CD4-positive, alpha-beta T cell treated with Interleukin-17A for 1 hour (primary cell): ENCODE measurements around the gene MTHFD2.
"Not testable (repeated sequence)": the region's sequence is repeated elsewhere in the genome, so short reads cannot be mapped to it uniquely, and the experiment has no call there.

Experiments
- DNase-seq: peaks from one replicate; pipeline ENCODE4 v3.0.0-alpha.2; 2020

Gene MTHFD2

DNA sequence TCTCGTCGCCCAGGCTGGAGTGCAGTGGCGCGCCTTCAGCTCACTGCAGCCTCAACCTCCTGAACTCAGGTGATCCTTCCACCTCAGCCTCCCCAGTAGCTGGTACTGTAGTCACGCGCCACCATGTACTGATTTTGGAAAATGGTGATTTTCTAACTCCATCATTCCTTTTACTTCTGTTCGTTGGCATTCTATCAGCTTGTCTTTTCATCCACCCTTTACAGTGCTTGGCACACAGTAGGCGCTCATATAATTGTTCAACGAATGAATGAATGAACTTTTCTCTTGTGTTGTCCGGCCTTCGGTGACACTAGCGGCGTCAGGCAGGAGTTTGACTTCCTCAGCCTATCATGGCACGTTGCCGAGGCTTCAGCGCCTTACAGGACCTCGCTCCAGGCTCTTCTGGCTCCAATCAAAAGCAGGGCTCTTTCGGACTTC, 373 bp upstream of the MTHFD2 start:
- no peak for DNase-seq

DNA sequence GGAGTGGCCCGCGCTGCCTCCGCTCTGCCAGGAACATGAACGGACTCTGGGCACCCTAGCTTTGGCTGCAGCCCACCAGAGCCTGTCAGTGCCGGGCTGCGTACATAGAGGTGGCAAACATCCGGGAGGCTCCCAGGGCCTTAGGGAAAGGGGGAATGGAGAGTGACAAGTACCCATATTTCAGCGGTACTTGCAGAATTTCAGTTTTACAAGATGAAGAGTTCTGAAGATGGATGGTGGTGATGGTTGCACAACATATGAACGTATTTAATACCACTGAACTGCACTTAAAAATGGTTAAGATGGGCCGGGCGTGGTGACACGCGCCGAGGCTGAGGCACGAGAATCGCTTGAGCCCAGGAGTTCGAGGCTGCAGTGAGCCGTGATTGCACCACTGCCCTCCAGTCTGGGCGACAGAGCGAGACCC, 873 bp downstream of the MTHFD2 start:
- no peak for DNase-seq

DNA sequence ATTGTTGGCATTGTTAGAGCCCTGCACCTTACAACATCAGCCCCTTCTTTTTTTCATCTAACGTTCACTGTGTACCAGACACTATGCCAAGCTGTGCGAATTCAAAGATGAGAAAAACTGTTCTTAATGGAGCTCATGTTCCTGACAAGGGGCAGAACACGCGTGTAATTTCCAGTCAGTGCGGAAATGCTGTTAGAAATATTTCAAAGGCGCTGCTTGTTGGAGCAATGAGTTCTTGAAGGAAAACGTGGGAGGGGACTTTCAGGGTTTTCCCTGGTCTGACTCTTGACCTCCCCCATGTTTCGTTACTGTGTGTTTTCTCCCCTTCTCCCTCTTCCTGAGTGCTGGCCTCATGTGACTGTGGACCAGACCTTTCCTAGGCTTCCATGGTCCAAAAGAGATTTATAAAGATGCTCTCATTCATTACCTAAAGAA, 1.5 kb downstream of the MTHFD2 start:
- DNase-seq, result no peak

DNA sequence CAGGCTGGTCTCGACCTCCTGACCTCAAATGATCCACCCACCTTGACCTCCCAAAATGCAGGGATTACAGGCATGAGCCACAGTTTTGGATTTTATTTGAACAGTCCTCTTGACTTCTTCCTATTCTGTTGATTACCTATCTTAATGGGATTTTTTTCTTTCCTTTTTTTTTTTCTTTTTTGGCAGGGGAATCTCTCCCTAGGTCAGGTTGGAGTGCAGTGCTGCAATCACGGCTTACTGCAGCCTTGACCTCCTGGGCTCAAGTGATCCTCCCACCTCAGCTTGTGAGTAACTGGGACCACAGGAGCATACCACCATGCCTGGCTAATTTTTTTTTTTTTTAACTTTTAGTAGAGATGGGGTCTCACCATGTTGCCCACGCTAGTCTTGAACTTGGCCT, 2.8 kb downstream of the MTHFD2 start:
- no peak for DNase-seq

GRCh38 chr2:74201596-74201995, 3.2 kb downstream of the MTHFD2 start:
- no peak for DNase-seq

DNA sequence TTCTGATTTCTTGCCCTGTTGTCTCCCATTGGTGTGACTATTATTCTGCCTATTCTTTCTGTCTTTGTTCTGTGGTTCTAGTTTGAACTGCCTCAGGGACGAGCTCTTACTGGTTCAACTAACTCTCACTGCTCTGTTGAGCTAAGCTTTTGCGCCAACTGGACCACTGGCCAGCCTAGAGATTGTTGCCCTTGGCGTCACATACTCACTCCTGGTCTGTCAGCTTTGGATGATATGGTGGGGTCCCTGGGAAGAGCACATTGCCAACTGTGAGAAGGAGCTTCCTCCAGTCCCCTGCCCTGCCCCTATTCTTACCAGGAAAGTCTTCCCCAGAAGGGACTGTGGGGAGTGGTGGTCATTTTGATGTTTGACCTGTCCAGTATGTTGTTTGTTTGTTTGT, 6.0 kb downstream of the MTHFD2 start:
- DNase-seq, result no peak

DNA sequence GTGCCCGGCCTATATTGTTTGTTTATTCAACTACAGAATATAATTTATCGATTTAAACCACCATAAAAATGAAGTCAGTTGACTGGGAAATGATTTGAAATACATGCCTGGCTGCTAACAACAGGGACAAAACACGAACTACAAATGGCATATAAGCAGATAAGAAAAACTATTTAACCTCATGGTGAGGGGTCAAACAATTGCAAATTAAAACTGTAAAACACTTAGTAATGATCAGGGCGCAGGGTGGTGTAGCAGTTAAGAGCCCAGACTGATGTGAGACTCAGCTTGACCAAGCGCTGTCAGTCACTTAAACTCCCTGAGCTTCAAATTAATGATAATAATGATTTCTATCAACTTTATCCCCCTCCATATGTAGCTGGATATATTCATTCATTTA, 6.7 kb downstream of the MTHFD2 start:
- no peak for DNase-seq

DNA sequence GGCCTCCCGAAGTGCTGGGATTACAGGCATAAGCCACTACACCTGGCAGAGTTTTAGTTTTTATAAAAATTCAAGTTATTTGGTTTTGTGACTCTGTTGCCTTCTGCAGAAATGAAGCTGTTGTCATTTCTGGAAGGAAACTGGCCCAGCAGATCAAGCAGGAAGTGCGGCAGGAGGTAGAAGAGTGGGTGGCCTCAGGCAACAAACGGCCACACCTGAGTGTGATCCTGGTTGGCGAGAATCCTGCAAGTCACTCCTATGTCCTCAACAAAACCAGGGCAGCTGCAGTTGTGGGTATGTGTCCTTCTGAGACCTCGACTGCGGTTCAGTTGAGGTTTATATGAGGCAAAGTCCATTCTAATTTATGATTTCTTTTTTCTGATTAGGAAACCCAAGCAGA, 7.2 kb downstream of the MTHFD2 start:
- peak; percentile 39 for DNase-seq

- peak; percentile 67 for DNase-seq
These were observed 7.8 kb downstream of the MTHFD2 start for GRCh38 chr2:74206180-74206688.

DNA sequence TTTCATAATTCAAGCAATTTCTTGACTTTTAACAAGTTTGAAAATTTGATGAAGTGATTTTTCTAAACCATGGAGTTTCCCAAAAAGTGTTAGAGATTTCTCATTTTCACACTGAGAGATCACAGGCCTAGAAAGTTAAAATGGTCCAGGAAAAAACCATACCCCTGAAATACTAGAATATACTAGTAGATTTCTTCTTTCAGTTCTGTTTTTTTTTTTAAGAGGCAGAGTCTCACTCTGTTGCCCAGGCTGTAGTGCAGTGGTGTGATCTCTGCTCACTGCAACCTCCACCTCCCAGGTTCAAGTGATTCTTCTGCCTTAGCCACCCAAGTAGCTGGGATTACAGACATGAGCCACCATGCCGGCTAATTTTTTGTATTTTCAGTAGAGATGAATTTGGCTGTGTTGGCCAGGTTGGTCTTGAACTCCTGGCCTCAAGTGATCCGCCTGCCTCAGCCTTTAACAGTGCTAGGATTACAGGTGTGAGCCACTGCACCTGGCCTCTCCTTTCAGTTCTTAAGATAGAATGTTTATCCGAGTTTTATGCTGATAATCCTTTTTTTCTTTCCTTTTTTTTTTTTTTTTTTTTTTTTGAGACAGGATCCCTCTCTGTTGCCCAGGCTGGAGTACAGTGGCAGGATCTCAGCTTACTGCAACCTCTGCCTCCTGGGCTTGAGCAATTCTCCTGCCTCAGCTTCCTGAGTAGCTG, 14.4 kb downstream of the MTHFD2 start:
- no peak for DNase-seq

DNA sequence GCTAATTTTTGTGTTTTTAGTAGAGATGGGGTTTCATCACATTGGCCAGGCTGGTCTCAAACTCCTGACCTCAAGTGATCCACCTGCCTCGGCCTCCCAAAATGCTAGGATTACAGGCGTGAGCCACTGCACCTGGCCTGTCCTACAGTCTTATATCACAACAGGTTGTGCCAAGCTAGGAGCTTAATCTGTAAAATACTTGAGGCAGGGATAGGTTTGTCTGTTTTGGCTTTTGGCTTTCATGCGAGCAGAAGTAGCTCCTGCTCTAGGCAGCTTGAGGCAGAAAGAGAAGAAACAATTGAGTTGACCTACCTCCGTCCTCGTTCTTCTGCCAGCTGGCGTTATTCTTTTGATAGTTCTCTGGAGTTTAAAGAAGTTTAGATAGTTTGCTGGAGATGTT, 17.4 kb downstream of the MTHFD2 start:
- DNase-seq, result not testable (repeated sequence)

DNA sequence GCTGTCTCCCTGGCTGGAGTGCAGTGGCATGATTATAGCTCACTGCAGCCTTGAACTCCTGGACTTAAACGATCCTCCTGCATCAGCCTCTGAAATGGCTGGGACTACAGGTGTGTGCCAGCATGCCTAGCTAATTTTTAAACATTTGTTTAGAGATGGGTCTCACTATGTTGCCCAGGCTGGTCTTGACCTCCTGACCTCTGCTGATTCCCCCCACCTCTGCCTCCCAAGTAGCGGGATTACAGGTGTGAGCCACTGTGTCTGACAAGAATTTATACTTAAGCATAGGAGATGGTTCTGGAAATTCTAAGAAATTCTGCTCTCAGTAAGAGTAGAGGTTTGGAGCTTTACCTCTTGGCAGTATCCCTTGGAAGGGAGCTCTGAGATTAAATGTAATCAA, 18.2 kb downstream of the MTHFD2 start:
- no peak for DNase-seq

GRCh38 chr2:74219846-74220486, 21.6 kb downstream of the MTHFD2 start:
- no peak for DNase-seq

GRCh38 chr2:74221091-74221490, 22.7 kb downstream of the MTHFD2 start:
- no peak for DNase-seq

DNA sequence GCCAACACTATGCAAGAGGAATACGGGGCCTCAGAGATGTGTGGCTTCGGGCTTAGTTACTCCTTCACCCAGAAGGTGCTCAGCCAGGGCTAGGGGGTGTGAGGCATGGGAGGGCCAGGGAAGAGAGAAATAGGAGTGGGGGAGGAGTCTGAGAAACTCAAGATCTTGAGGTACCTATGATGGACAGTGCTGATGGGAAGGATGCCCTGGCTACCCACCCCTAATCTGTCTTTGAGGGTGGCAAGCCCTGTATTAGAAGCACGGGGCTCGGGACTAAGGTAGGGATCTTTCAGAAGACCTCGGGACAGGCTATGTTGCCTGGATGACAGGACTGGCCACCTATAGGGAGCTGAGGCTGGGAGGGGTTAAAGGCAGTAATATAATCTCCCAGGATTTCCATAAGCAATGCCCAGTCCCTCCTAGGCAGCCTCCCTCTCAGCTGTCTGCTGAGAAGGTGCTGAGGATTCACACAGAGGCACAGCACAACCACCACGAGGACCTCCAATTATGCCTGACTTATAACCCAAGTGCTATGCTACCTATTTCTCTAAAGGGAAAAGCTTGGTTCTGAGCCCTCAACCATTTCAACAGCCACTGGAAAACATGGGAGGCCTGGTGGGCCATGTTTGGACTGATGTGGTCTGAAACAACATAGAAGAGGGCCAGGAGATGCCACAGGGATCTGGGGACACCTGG, 23.3 kb downstream of the MTHFD2 start:
- DNase-seq, result no peak

GRCh38 chr2:74222300-74222650, 23.9 kb downstream of the MTHFD2 start:
- no peak for DNase-seq

DNA sequence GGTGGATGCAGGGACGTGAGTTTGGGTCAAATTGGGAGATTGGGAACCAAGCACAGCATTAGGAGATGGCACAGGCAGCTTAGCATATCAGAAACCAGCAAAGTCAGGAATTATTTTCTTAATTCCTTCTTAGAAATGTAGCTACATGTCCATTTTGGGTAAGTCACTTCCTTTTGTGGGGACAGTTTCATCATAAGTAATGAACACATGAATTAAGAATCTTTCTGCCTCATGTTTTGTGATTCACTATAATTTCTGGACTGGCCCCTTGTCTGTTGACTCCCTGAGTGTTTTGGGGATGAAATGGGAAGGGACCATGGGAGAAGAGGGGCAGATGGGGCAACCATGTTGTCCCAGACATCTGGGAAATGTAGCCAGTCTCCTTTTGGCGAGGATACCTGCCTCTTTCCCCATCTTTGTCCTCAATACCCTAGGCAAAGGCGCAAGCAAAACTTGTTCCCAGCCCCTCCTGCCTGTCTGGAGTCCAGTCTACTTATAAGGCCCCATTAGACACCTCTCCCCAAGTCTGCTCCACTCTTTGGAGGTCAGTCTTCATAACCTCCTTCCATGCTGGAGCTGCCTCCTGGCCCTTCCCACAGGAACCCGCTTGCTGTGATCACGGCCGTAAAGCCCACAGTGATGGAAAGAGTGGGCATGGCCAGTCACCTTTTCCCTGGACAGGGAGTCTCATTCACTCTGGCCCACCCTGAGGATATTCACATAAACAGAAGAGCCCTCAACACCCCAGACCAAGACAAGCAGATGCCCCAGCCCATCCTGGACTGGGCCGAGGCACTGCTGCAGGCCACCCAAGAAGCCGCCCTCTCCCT, 25.7 kb downstream of the MTHFD2 start:
- no peak for DNase-seq

GRCh38 chr2:74225698-74226459, 27.5 kb downstream of the MTHFD2 start:
- no peak for DNase-seq

DNA sequence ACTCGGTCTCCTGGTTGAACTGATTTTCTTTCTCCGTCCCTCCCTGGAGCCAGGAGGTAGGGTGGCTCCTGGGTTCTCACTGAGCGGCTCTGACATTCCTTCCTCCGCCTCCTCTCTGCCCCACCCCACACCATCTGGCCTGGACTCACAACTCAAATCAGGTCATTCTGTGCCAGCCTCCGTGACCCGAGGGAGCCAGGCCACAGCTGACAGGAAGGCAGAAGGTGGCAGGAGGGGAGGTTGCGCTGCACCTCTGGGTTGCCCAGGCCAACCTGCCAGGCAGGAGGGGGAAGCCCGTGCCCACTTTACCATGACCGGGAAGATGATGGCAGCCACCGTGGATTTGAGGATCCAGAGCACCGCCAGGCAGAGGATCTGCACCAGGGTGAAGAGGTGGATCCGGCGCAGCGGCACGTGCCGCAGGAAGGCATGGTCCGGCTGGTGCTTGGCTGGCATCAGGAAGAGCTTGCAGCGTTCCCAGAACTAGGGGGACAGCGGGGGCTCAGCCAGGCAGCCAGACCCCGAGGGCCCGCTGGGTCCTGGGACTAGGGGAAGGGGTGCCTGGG, 28.3 kb downstream of the MTHFD2 start:
- no peak for DNase-seq

GRCh38 chr2:74227646-74228045, 29.2 kb downstream of the MTHFD2 start:
- DNase-seq, result no peak

DNA sequence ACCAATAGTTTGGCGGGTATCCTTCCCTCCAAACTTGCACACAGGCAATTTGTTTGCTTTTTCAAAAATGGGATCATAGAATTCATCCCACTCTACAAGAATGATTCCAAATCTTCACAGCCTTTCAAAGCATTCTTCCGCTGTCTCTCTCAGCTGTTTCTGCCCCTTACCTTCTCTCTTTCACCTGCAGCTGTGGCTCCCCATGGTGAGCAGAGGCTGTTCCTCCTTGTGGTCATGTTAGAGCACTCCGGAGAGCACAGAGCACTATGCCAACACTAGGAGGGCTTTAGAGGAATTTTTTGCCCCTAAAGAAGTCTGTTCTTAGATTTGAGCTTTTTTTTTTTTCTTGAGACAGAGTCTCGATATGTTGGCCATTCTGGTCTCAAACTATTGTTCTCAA, 30.4 kb downstream of the MTHFD2 start:
- no peak for DNase-seq

DNA sequence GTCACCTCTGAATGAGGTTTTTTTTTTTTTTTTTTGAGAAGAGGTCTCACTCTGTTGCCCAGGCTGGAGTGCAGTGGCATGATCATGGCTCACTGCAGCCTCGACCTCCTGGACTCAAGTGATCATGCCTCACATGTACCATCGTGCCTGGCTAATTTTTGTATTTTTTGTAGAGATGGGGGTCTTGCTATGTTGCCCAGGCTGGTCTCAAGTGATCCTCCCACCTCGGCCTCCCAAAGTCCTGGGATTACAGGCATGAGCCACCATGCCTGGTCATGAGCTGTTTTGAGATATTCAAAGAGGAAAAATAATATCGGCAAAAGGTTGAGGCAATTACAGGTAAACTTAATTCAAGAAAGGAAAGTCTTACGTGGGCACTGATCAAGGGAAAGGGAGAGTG, 31.4 kb downstream of the MTHFD2 start:
- DNase-seq, result not testable (repeated sequence)
